HepG2 (cell line): ENCODE data around the gene HYAL2. TPM values are rescaled to one million over a fixed set of nuclear protein-coding genes. Genes with fewer than 3 reads are reported as not detected.

Experiments
- ARID2 ChIP-seq: sonication (generic); formaldehyde crosslinking; IDR thresholded peaks from 2 replicates; pipeline ENCODE4 v1.8.1; 2022; ENCODE audit warnings: mild to moderate bottlenecking, missing genetic modification reagents, borderline replicate concordance
- HHEX ChIP-seq: IDR thresholded peaks from 2 replicates; pipeline ENCODE4 v1.6.1; 2016; ENCODE audit warnings: control low read depth
- HNRNPLL ChIP-seq: fragments of 200-400 bp; formaldehyde crosslinking; IDR thresholded peaks from 2 replicates; pipeline ENCODE4 v1.6.1; 2017; ENCODE audit warnings: mild to moderate bottlenecking, low read depth, low read length; ENCODE audit not compliant: poor library complexity, severe bottlenecking
- IKZF4 ChIP-seq: sonication (generic); formaldehyde crosslinking; IDR thresholded peaks from 2 replicates; pipeline ENCODE4 v1.5.1; 2020; ENCODE audit warnings: borderline replicate concordance, mild to moderate bottlenecking, low read depth, missing genetic modification reagents; ENCODE audit errors: not compliant biosample characterization
- NFE2L1 ChIP-seq: sonication (generic); formaldehyde crosslinking; IDR thresholded peaks from 2 replicates; pipeline ENCODE4 v1.4.0; 2020; ENCODE audit warnings: missing genetic modification reagents, mild to moderate bottlenecking, borderline replicate concordance
- NPAS2 ChIP-seq: sonication (generic); formaldehyde crosslinking; IDR thresholded peaks from 2 replicates; pipeline ENCODE4 v1.8.0; 2022; ENCODE audit warnings: mild to moderate bottlenecking, missing genetic modification reagents, borderline replicate concordance
- SIN3B ChIP-seq: fragments of 150-350 bp; IDR thresholded peaks from 2 replicates; pipeline ENCODE4 v1.6.1; 2014; ENCODE audit warnings: low read length
- ZMAT3 ChIP-seq: sonication (generic); formaldehyde crosslinking; conservative IDR thresholded peaks from 2 replicates; pipeline ENCODE4 v1.7.0; 2021; ENCODE audit warnings: missing genetic modification reagents
- ZNF260 ChIP-seq: sonication (generic); formaldehyde crosslinking; IDR thresholded peaks from 2 replicates; pipeline ENCODE4 v1.4.0; 2020; ENCODE audit warnings: missing genetic modification reagents, low read depth, mild to moderate bottlenecking, borderline replicate concordance
- ZNF562 ChIP-seq: sonication (generic); formaldehyde crosslinking; IDR thresholded peaks from 2 replicates; pipeline ENCODE4 v1.8.0; 2022; ENCODE audit warnings: missing genetic modification reagents, borderline replicate concordance
- ZNF672 ChIP-seq: sonication (generic); formaldehyde crosslinking; IDR thresholded peaks from 2 replicates; pipeline ENCODE4 v1.8.1; 2022; ENCODE audit warnings: missing genetic modification reagents
- polyA plus RNA-seq, 8 experiments: library from polyadenylated mRNA; depleted of rRNA in 3 of 8; stranded (reverse) in 7 of 8; unstranded in 1 of 8; fragments of >200 nt; fragmentation: Illumina TruSeq in 4 of 8; extraction: Trizol in 4 of 8; gene quantifications; 2 replicates each; pipeline versions ENCODE4 v1.2.1 to v1.2.3, GENCODE V29; 2011 to 2016; ENCODE audit warnings: low read depth in 4 of 8, missing spikeins in 1 of 8, mixed read lengths in 1 of 8; ENCODE audit not compliant: insufficient read depth in 1 of 8
- total RNA-seq, 5 experiments: library from RNA; depleted of rRNA; stranded (reverse); fragments of >200 nt; fragmentation: Illumina TruSeq; extraction: Trizol; gene quantifications; 2 replicates each; pipeline ENCODE4 v1.2.3, GENCODE V29; 2016; ENCODE audit warnings: low read depth in 1 of 5
- TF ChIP-seq, protein P1 (sequence below): sonication (generic); formaldehyde crosslinking; IDR thresholded peaks from 2 replicates; pipeline ENCODE4 v1.8.0; 2022; ENCODE audit warnings: mild to moderate bottlenecking, missing genetic modification reagents, moderate library complexity
- TF ChIP-seq, protein P2 (sequence below): sonication (generic); formaldehyde crosslinking; IDR thresholded peaks from 2 replicates; pipeline ENCODE4 v1.4.0; 2020; ENCODE audit warnings: low read depth, mild to moderate bottlenecking, missing genetic modification reagents
- TF ChIP-seq, protein P3 (sequence below): sonication (generic); formaldehyde crosslinking; IDR thresholded peaks from 2 replicates; pipeline ENCODE4 v1.8.0; 2023; ENCODE audit warnings: mild to moderate bottlenecking, missing genetic modification reagents
- TF ChIP-seq, protein P4 (sequence below): sonication (generic); formaldehyde crosslinking; IDR thresholded peaks from 2 replicates; pipeline ENCODE4 v1.5.1; 2020; ENCODE audit warnings: mild to moderate bottlenecking, missing genetic modification reagents, borderline replicate concordance
- TF ChIP-seq, protein P5 (sequence below): sonication (generic); formaldehyde crosslinking; IDR thresholded peaks from 2 replicates; pipeline ENCODE4 v1.5.0; 2020; ENCODE audit warnings: mild to moderate bottlenecking, missing genetic modification reagents

HYAL2 gene
- total and polyA plus RNA-seq, 2 of the 13 experiments (the other 11 are each of a cell fraction or from before 2014, with no cell fraction given), result 76.2 to 102 TPM

DNA sequence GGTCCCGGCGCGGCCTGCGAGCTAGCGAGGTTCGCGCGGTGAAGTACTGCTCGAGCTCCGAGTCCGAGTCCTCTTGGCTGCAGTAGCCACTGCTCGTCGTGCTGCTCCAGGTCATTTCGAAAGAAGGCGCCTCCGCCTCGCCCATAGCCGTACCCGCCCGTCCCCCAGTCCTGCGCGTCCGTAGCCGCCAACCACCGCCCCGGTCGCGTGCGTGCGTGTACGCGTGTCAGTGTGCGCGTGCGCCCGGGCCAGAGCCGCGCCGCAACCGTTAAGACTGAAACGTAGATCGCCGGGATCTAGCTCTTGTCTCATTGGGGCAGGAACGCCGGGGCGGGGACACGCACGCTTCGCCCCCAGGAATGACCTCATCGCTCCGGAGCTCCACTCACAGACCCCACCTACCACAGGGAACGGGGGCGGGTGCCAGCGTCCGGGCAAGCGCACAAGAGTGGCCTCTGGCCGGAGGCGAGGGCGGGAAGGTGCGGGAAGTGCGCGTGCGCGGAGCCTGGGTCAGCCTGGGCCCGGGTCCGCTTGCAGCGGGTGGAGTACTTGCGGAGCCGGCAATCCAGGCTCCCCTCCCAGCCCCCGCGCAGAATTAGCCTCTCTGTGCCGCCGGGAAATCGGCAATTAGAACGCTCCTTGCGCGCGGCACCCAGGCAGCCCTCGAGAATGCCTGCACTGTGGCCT is 14.8 kb upstream of the HYAL2 start (continued):
- TF ChIP-seq NFE2L1 (CRISPR knock-in tag) (no peak), ZNF672 (CRISPR knock-in tag) (no peak; the same call in 1 of the 2 replicates), HHEX (CRISPR knock-in tag) (no peak), SIN3B (peak; percentile 83), IKZF4 (CRISPR knock-in tag) (no peak), ZNF562 (no peak; the same call in 1 of the 2 replicates), ZMAT3 (CRISPR knock-in tag) (peak; percentile 78; the same call in 1 of the 2 replicates), NPAS2 (CRISPR knock-in tag) (no peak), HNRNPLL (peak; percentile 91), ARID2 (0 out of 2 replicates have a peak, but pooled peaks have one; percentile 46), ZNF260 (CRISPR knock-in tag) (no peak)
- TF ChIP-seq, protein P1, sequence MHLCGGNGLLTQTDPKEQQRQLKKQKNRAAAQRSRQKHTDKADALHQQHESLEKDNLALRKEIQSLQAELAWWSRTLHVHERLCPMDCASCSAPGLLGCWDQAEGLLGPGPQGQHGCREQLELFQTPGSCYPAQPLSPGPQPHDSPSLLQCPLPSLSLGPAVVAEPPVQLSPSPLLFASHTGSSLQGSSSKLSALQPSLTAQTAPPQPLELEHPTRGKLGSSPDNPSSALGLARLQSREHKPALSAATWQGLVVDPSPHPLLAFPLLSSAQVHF (CRISPR knock-in tag), result peak; percentile 80; the same call in 1 of the 2 replicates
- TF ChIP-seq, protein P2, sequence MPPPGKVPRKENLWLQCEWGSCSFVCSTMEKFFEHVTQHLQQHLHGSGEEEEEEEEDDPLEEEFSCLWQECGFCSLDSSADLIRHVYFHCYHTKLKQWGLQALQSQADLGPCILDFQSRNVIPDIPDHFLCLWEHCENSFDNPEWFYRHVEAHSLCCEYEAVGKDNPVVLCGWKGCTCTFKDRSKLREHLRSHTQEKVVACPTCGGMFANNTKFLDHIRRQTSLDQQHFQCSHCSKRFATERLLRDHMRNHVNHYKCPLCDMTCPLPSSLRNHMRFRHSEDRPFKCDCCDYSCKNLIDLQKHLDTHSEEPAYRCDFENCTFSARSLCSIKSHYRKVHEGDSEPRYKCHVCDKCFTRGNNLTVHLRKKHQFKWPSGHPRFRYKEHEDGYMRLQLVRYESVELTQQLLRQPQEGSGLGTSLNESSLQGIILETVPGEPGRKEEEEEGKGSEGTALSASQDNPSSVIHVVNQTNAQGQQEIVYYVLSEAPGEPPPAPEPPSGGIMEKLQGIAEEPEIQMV (CRISPR knock-in tag), result peak; percentile 69; the same call in 1 of the 2 replicates
- TF ChIP-seq, protein P3, sequence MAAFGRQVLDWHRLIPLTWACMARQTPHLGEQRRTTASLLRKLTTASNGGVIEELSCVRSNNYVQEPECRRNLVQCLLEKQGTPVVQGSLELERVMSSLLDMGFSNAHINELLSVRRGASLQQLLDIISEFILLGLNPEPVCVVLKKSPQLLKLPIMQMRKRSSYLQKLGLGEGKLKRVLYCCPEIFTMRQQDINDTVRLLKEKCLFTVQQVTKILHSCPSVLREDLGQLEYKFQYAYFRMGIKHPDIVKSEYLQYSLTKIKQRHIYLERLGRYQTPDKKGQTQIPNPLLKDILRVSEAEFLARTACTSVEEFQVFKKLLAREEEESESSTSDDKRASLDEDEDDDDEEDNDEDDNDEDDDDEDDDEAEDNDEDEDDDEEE (CRISPR knock-in tag), result peak; percentile 91
- TF ChIP-seq, protein P4, sequence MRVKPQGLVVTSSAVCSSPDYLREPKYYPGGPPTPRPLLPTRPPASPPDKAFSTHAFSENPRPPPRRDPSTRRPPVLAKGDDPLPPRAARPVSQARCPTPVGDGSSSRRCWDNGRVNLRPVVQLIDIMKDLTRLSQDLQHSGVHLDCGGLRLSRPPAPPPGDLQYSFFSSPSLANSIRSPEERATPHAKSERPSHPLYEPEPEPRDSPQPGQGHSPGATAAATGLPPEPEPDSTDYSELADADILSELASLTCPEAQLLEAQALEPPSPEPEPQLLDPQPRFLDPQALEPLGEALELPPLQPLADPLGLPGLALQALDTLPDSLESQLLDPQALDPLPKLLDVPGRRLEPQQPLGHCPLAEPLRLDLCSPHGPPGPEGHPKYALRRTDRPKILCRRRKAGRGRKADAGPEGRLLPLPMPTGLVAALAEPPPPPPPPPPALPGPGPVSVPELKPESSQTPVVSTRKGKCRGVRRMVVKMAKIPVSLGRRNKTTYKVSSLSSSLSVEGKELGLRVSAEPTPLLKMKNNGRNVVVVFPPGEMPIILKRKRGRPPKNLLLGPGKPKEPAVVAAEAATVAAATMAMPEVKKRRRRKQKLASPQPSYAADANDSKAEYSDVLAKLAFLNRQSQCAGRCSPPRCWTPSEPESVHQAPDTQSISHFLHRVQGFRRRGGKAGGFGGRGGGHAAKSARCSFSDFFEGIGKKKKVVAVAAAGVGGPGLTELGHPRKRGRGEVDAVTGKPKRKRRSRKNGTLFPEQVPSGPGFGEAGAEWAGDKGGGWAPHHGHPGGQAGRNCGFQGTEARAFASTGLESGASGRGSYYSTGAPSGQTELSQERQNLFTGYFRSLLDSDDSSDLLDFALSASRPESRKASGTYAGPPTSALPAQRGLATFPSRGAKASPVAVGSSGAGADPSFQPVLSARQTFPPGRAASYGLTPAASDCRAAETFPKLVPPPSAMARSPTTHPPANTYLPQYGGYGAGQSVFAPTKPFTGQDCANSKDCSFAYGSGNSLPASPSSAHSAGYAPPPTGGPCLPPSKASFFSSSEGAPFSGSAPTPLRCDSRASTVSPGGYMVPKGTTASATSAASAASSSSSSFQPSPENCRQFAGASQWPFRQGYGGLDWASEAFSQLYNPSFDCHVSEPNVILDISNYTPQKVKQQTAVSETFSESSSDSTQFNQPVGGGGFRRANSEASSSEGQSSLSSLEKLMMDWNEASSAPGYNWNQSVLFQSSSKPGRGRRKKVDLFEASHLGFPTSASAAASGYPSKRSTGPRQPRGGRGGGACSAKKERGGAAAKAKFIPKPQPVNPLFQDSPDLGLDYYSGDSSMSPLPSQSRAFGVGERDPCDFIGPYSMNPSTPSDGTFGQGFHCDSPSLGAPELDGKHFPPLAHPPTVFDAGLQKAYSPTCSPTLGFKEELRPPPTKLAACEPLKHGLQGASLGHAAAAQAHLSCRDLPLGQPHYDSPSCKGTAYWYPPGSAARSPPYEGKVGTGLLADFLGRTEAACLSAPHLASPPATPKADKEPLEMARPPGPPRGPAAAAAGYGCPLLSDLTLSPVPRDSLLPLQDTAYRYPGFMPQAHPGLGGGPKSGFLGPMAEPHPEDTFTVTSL (CRISPR knock-in tag), result 0 out of 2 replicates have a peak, but pooled peaks have one; percentile 9
- TF ChIP-seq, protein P5, sequence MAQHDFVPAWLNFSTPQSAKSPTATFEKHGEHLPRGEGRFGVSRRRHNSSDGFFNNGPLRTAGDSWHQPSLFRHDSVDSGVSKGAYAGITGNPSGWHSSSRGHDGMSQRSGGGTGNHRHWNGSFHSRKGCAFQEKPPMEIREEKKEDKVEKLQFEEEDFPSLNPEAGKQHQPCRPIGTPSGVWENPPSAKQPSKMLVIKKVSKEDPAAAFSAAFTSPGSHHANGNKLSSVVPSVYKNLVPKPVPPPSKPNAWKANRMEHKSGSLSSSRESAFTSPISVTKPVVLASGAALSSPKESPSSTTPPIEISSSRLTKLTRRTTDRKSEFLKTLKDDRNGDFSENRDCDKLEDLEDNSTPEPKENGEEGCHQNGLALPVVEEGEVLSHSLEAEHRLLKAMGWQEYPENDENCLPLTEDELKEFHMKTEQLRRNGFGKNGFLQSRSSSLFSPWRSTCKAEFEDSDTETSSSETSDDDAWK (CRISPR knock-in tag), result no peak
